Measurements from ENCODE around the gene NUDC.

DNA sequence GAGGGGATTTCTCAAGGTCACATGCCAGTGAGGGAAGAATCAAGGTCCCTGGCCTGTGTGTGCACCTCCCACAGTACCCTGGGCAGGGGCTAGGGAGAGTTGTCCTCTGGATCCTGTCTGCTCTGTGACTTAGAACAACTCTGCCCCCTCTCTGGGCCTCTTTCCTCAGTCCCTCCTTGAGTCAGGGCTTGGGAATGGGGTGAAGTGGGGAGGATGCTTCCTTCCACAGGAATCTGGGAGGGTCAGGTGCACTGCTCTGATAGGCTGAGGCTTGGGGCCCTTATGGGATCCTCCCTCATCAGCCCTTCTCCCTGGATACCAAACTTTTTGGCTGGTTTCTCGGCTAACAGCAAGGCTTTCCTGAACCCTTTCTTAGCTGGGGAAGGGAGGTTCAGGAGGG lies 74.5 kb downstream of the NUDC start:
- TF ChIP-seq HCFC1 (IDR thresholded peaks at IDR 0.05; ENCODE audit: low read depth, low read length), result no peak
- no peak for TF ChIP-seq MXI1 (IDR thresholded peaks at IDR 0.05; ENCODE audit: borderline replicate concordance, low read depth, low read length)
- 0 out of 2 replicates have a peak, but pooled peaks have one; percentile 18 for TF ChIP-seq TAF1 (CRISPR knock-in tag; IDR thresholded peaks at IDR 0.05)
- TF ChIP-seq HDAC1 (CRISPR knock-in tag; IDR thresholded peaks at IDR 0.05), result no peak
- TF ChIP-seq ZNF510 (CRISPR knock-in tag; IDR thresholded peaks at IDR 0.05; ENCODE audit: low read depth), result no peak
- TF ChIP-seq ZNF598 (CRISPR knock-in tag; IDR thresholded peaks at IDR 0.05; ENCODE audit: borderline replicate concordance), result no peak
- no peak for TF ChIP-seq HDAC2 (CRISPR knock-in tag; IDR thresholded peaks at IDR 0.05)
- no peak for TF ChIP-seq BHLHE40 (IDR thresholded peaks at IDR 0.05; ENCODE audit: low read length)
- TF ChIP-seq, protein P1, sequence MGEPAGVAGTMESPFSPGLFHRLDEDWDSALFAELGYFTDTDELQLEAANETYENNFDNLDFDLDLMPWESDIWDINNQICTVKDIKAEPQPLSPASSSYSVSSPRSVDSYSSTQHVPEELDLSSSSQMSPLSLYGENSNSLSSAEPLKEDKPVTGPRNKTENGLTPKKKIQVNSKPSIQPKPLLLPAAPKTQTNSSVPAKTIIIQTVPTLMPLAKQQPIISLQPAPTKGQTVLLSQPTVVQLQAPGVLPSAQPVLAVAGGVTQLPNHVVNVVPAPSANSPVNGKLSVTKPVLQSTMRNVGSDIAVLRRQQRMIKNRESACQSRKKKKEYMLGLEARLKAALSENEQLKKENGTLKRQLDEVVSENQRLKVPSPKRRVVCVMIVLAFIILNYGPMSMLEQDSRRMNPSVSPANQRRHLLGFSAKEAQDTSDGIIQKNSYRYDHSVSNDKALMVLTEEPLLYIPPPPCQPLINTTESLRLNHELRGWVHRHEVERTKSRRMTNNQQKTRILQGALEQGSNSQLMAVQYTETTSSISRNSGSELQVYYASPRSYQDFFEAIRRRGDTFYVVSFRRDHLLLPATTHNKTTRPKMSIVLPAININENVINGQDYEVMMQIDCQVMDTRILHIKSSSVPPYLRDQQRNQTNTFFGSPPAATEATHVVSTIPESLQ (CRISPR knock-in tag; conservative IDR thresholded peaks at IDR 0.05), result no peak

Data from HepG2 (cell line).